Activated naive CD8-positive, alpha-beta T cell treated with anti-CD3 and anti-CD28 coated beads, Interleukin-2, amount 10 ng/mL, durations not matched to agents 7 days and 5 days (primary cell): ENCODE measurements around the gene UBE2G2. TPM values are rescaled to one million over a fixed set of nuclear protein-coding genes. Genes with fewer than 3 reads are reported as not detected.
"Not testable (repeated sequence)": the region's sequence is repeated elsewhere in the genome, so short reads cannot be mapped to it uniquely, and the experiment has no call there.

Experiments
- ATAC-seq: fragments of 150-1000 bp; cut with Tn5 transposase; one replicate; pipeline ENCODE4 v1.10.0; 2021; ENCODE audit warnings: low read depth, moderate library complexity
- POLR2A ChIA-PET: fragments of 350-600 bp; sonication (Branson Sonifier 250); formaldehyde crosslinking; loops from one replicate; lab custom pipeline; 2021; ENCODE audit warnings: antibody characterized with exemption; lab: Charles Lee
- DNase-seq: peaks from one replicate; pipeline ENCODE4 v3.0.0; 2021
- H3K27ac Mint-ChIP-seq: one replicate; pipeline ENCODE4 v1.8.0; 2022; ENCODE audit warnings: mild to moderate bottlenecking, mixed read lengths
- H3K27me3 Mint-ChIP-seq: one replicate; pipeline ENCODE4 v1.8.0; 2022; ENCODE audit warnings: mild to moderate bottlenecking, moderate library complexity, mixed read lengths
- H3K36me3 Mint-ChIP-seq: one replicate; pipeline ENCODE4 v1.8.0; 2021; ENCODE audit warnings: mild to moderate bottlenecking, mixed read lengths
- H3K4me1 Mint-ChIP-seq: one replicate; pipeline ENCODE4 v1.8.0; 2021; ENCODE audit warnings: mixed read lengths
- H3K4me3 Mint-ChIP-seq: one replicate; pipeline ENCODE4 v1.8.0; 2022; ENCODE audit warnings: mild to moderate bottlenecking, moderate library complexity, mixed read lengths
- H3K9me3 Mint-ChIP-seq: one replicate; pipeline ENCODE4 v1.8.0; 2021; ENCODE audit warnings: mixed read lengths
- total RNA-seq, 2 experiments: library from RNA; stranded (reverse); gene quantifications; one replicate each; pipeline ENCODE4 v1.2.3, GENCODE V29; 2021

The UBE2G2 gene
- total RNA-seq, 2 experiments from 2014 or later, result 111 TPM

DNA sequence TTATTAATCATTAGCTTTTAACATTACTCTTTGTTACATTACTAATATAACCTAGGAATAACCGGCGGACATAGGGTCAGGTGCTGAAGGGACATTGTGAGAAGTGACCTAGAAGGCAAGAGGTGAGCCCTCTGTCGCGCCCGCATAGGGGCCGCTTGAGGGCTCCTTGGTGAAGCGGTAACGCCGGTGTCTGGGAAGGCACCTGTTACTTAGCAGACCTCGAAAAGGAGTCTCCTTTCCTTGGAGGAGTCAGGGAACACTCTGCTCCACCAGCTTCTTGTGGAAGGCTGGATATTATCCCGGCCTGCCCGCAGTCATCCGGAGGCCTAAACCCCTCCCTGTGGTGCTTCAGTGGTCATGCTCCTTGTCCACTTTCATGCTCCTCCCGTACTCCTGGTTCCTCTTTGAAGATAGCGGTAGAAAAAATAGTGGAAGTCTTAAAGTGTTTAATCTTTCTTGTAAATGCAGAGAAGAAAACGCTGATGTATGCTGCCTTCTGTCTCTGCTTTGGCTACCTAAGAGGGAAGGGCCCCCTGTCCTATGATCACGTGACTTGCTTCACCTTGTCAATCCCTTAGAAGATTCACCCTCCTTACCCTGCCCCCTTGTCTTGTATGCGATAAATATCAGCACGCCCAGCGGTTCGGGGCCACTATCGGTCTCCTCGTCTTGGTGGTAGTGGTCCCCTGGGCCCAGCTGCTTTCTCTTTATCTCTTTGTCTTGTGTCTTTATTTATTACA lies 31.1 kb upstream of the UBE2G2 start:
- H3K27me3 Mint-ChIP-seq, H3K9me3 Mint-ChIP-seq, H3K36me3 Mint-ChIP-seq, H3K4me1 Mint-ChIP-seq, H3K4me3 Mint-ChIP-seq, POLR2A ChIA-PET, DNase-seq, ATAC-seq, H3K27ac Mint-ChIP-seq: not testable (repeated sequence)

DNA sequence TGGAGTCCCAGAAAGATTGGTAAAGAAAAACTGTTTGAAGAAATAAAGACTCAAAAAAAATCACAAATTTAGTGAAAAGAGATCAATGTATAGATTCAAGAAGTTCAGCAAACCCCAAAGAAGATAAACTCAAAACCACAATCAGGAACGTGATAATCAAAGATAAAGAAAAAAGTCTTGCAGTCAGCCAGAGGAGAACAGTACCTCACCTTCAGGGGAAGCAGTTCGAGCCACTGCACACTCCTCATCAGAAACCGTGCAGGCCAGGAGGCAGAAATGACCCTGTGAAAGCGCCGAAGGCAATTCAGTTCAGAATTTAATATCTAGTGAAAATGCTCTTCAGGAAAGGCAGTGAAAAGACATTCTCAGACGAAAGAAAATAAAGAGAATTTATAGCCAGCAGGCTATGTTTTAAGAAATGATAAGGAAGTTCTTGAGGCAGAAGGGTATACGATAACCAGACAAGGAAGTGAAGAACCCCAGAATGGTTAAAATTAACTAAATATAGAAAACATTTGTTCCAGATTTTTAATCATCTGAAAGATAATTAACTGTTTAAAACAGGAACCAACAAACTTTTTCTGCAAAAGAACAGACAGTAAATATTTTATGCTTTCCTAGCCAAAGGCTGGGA lies 29.7 kb upstream of the UBE2G2 start:
- ATAC-seq (no peak), DNase-seq (no peak)
- Mint-ChIP-seq H3K27me3 (peaks cover 14% of the 10 kb centered on the region), H3K4me1 (peaks cover 6% of the 10 kb centered on the region), H3K9me3 (peaks cover 11% of the 10 kb centered on the region), H3K27ac (no peak overlapping the region), H3K36me3 (peaks cover 3% of the 10 kb centered on the region), H3K4me3 (no peak overlapping the region)
- POLR2A ChIA-PET, result no interaction called here

DNA sequence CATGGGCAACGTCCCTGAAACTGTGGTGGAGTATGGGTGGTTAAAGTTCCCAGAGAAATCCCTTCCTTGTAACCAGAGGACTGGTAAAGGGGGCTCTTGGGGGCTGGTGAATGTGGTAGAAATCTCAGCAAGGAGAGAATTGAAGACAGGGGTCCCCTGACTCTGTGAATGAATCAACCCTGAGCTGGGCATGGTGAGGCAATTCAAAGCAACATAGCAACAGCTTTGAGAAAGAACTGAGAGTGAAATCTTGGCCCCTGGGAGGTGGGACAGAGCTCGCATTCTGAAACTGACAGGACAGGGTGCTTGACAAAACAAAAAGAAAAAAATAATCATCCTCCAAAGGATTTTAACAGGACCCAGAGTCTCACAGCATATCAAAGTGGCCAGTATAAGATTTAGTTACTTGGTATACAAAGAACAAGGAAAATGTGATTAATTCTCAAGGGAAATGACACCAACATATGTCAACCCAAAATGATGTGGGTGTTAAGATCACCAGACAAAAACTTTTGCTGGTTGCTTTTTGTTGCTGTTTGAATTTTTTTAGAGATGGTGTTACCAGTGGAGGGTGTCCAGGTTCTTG lies 28.0 kb upstream of the UBE2G2 start:
- H3K9me3 Mint-ChIP-seq, result peaks cover 11% of the 10 kb centered on the region
- DNase-seq (no peak), ATAC-seq (no peak)
- no peak overlapping the region for H3K4me3 Mint-ChIP-seq
- peaks cover 6% of the 10 kb centered on the region for H3K4me1 Mint-ChIP-seq
- POLR2A ChIA-PET, result no interaction called here
- no peak overlapping the region for H3K27ac Mint-ChIP-seq
- peaks cover 16% of the 10 kb centered on the region for H3K27me3 Mint-ChIP-seq
- peaks cover 3% of the 10 kb centered on the region for H3K36me3 Mint-ChIP-seq

DNA sequence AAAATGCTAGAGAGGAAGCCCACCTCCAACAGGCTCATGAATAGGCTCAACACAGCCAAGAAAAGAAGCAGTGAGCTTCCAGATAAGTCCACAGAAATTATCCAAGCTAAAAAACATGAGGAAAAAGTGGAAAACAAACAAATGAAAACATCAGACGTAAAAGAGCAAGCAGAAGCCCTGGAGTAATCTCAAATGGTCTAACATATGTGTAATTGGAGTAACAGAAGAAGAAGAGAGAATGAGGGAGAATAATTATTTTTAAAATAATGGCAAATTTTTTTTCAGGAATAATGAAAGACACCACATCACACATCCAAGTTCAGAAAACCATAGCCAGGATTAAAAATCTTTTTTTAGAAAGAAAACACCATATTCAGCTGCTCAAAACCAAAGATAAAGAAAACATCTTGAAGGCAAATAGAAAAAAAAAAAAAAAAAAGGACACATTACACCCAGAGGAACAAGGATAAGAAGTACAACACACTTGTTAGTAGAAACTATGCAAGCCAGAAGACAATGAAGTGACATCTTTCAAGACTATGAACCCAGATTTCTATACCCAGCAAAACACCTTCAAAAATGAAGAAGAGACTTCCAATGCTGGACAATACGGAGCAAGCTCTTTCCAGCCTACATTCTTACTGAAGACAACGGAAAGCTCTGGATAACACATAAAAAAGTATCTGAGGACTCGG lies 26.9 kb upstream of the UBE2G2 start:
- peaks cover 14% of the 10 kb centered on the region for H3K9me3 Mint-ChIP-seq
- H3K4me3 Mint-ChIP-seq, result no peak overlapping the region
- no peak overlapping the region for H3K27ac Mint-ChIP-seq
- POLR2A ChIA-PET, result interaction anchor here (0.6 kb wide), 1 partner anchor 8 kb away, joined by 3 read pairs; no protein-coding TSS in a partner anchor
- ATAC-seq (no peak), DNase-seq (no peak)
- H3K27me3 Mint-ChIP-seq, result peaks cover 16% of the 10 kb centered on the region
- H3K36me3 Mint-ChIP-seq, result peaks cover 3% of the 10 kb centered on the region
- H3K4me1 Mint-ChIP-seq, result peaks cover 6% of the 10 kb centered on the region

DNA sequence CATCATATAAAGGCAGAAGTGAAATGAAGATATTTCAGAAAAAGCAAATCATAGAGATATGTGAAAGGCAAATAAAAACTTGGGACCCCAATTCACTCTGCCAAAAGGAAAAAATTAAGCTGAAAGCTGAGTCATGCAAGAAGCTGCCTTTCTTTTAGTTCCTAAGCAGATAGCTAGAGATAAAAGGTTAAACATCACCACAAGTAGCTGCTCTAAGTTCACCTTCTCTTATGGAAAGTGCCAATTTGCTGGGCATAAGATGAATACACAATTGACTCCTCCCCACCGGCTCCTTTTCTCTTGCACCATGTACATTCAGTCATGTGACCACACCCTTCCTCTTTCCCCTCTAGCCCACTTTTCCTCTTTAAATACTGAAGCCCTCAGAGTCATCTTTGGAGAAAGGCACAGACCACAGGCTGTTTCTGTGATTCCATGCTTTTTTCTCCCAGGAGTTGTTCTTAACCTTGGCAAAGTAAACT lies 21.6 kb upstream of the UBE2G2 start:
- Mint-ChIP-seq H3K4me1 (no peaks in the 10 kb centered on the region), H3K27me3 (peaks cover 13% of the 10 kb centered on the region), H3K9me3 (peaks cover 21% of the 10 kb centered on the region), H3K36me3 (peaks cover 4% of the 10 kb centered on the region), H3K4me3 (no peak overlapping the region), H3K27ac (no peak overlapping the region)
- POLR2A ChIA-PET, result no interaction called here
- no peak for DNase-seq
- ATAC-seq, result no peak

- Mint-ChIP-seq H3K9me3 (peaks cover 18% of the 10 kb centered on the region), H3K4me3 (no peak overlapping the region), H3K27ac (no peak overlapping the region), H3K36me3 (peaks cover 2% of the 10 kb centered on the region), H3K4me1 (no peaks in the 10 kb centered on the region), H3K27me3 (peaks cover 10% of the 10 kb centered on the region)
- ATAC-seq, result no peak
- POLR2A ChIA-PET, result no interaction called here
- DNase-seq, result no peak
Observed at GRCh38 chr21:44822484-44823178, 21.0 kb upstream of the UBE2G2 start.

DNA sequence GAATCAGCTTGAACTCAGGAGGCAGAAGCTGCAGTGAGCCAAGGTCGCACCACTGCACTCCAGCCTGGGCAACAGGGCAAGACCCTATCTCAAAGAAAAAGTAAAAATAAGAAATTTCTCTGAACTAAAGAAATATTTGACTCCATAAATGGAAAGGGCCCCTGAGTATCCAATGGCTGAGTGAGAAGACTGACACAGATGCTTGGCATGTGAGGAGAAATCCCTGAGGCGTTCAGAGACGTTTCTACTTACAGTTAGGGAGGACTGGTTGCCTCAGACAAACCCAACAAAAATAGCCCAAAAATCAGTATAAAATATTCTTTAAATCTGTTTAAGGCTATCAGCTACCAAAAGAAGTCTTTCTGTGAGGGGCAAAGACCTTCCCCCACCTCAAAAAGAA lies 19.2 kb upstream of the UBE2G2 start:
- peaks cover 2% of the 10 kb centered on the region for H3K36me3 Mint-ChIP-seq
- DNase-seq (no peak), ATAC-seq (no peak)
- peaks cover 5% of the 10 kb centered on the region for H3K4me1 Mint-ChIP-seq
- POLR2A ChIA-PET, result no interaction called here
- H3K9me3 Mint-ChIP-seq, result peaks cover 12% of the 10 kb centered on the region
- no peak overlapping the region for H3K4me3 Mint-ChIP-seq
- H3K27me3 Mint-ChIP-seq, result peaks cover 2% of the 10 kb centered on the region
- no peak overlapping the region for H3K27ac Mint-ChIP-seq

GRCh38 chr21:44819283-44820243 lies 17.9 kb upstream of the UBE2G2 start:
- POLR2A ChIA-PET, result interaction anchor here (0.6 to 1.2 kb wide), 3 partner anchors 9 to 963 kb away, joined by 3 read pairs; no protein-coding TSS in a partner anchor
- no peak overlapping the region for H3K27ac Mint-ChIP-seq
- peaks cover 8% of the 10 kb centered on the region for H3K4me1 Mint-ChIP-seq
- peak overlapping the region; percentile 30 for H3K4me3 Mint-ChIP-seq
- peaks cover 12% of the 10 kb centered on the region for H3K9me3 Mint-ChIP-seq
- DNase-seq, result no peak
- peaks cover 2% of the 10 kb centered on the region for H3K27me3 Mint-ChIP-seq
- ATAC-seq, result no peak
- H3K36me3 Mint-ChIP-seq, result peaks cover 2% of the 10 kb centered on the region

GRCh38 chr21:44818640-44819011 lies 17.0 kb upstream of the UBE2G2 start:
- H3K9me3 Mint-ChIP-seq, result peaks cover 10% of the 10 kb centered on the region
- H3K4me3 Mint-ChIP-seq, result peak overlapping the region; percentile 30
- no peak overlapping the region for H3K27ac Mint-ChIP-seq
- H3K27me3 Mint-ChIP-seq, result peaks cover 2% of the 10 kb centered on the region
- ATAC-seq (no peak), DNase-seq (no peak)
- peaks cover 2% of the 10 kb centered on the region for H3K36me3 Mint-ChIP-seq
- POLR2A ChIA-PET, result no interaction called here
- H3K4me1 Mint-ChIP-seq, result peaks cover 8% of the 10 kb centered on the region

GRCh38 chr21:44817914-44818639 lies 16.5 kb upstream of the UBE2G2 start, which contains the start of gene SUMO3:
TSS of gene SUMO3 (minus strand) at chr21:44818062. CDS start at chr21:44817968, 94 bp downstream.
- DNase-seq, result peak; percentile 99
- Mint-ChIP-seq H3K9me3 (peaks cover 6% of the 10 kb centered on the region), H3K36me3 (peaks cover 2% of the 10 kb centered on the region), H3K27ac (no peak within 1 kb of the TSS), H3K4me1 (peaks cover 8% of the 10 kb centered on the region), H3K27me3 (peaks cover 2% of the 10 kb centered on the region), H3K4me3 (peak within 1 kb of the TSS; percentile 73)
- ATAC-seq, result peak; percentile 73
- POLR2A ChIA-PET, result interaction anchor here (0.9 to 1.1 kb wide), 6 partner anchors 16 to 101 kb away, joined by 3 to 10 read pairs (median 4); partner anchors contain the start of gene UBE2G2

DNA sequence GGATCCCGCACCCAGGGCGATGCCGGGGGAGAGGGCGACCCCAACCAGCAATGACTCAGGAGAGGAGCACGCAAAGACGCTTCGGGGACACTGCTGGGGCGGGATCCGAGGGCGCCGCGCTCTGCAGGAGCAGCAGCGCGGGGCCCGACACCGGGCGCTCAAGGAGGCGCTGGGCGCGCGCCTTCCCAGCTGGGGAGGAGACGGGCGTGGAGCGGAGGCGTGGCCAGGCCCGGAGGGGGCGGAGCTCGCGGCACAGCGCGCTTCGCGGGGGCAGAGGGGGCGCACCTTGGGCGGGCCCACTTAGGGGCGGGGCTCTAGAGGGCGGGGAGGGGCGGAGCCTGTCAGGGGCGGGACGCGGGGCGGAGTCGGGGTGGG lies 15.9 kb upstream of the UBE2G2 start:
- H3K27me3 Mint-ChIP-seq, result peaks cover 2% of the 10 kb centered on the region
- no peak overlapping the region for H3K27ac Mint-ChIP-seq
- DNase-seq (peak; percentile 99), ATAC-seq (peak; percentile 84)
- peak overlapping the region; percentile 73 for H3K4me3 Mint-ChIP-seq
- POLR2A ChIA-PET, result interaction anchor here (0.6 to 1.1 kb wide), 7 partner anchors 16 to 102 kb away, joined by 3 to 10 read pairs (median 4); partner anchors contain the start of gene UBE2G2
- H3K9me3 Mint-ChIP-seq, result peaks cover 2% of the 10 kb centered on the region
- H3K36me3 Mint-ChIP-seq, result peaks cover 2% of the 10 kb centered on the region
- peaks cover 11% of the 10 kb centered on the region for H3K4me1 Mint-ChIP-seq
